PFSK-1 (cell line): ENCODE data around the gene EIF5AL1.

Experiments
- FOXP2 ChIP-seq: optimal IDR thresholded peaks from 2 replicates; pipeline ENCODE3; 2011; ENCODE audit warnings: borderline replicate concordance, control low read depth, inconsistent platforms; ENCODE audit not compliant: insufficient read depth; ENCODE audit errors: extremely low read length, extremely low read depth
- POLR2AphosphoS5 ChIP-seq: IDR thresholded peaks from 2 replicates; pipeline ENCODE4 v1.6.1; 2012; ENCODE audit warnings: low read depth, mild to moderate bottlenecking, control low read depth, low read length, moderate library complexity
- SIN3A ChIP-seq: IDR thresholded peaks from 2 replicates; pipeline ENCODE4 v1.6.1; 2012; ENCODE audit warnings: mild to moderate bottlenecking, low read length, moderate library complexity, borderline replicate concordance; ENCODE audit not compliant: insufficient read depth
- TAF1 ChIP-seq: IDR thresholded peaks from 2 replicates; pipeline ENCODE4 v1.6.1; 2012; ENCODE audit warnings: low read length, control low read depth, borderline replicate concordance; ENCODE audit not compliant: insufficient read depth
- TF ChIP-seq, protein P1 (sequence below), 2 experiments: IDR thresholded peaks; 2 replicates each; pipeline versions ENCODE4 v1.6.1 to v1.8.0; 2011 to 2012; ENCODE audit warnings: low read depth in 2 of 2, low read length in 2 of 2, control low read depth in 1 of 2, inconsistent platforms in 1 of 2, mild to moderate bottlenecking in 1 of 2, moderate library complexity in 1 of 2; ENCODE audit not compliant: insufficient read depth in 1 of 2

The EIF5AL1 gene

DNA sequence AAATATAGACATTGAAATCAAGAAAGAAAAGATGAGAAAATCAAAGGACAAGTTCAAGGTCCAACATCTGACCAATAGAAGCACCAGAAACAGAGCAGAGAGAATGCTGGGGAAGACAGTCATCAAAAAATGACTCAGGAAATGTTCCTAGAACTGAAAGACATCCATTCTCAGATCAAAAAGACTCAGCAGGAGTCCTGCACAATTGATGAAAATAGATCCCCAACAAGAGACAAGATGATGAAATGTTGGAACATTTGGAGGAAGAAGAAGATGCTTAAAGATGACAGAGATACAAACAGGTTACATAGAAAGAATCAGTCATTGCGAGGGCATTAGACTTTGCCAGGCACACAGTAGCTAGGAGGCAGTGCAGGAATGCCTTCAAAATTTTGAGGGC, 30.0 kb upstream of the EIF5AL1 start:
- TF ChIP-seq POLR2AphosphoS5 (no peak), TAF1 (no peak), SIN3A (no peak), FOXP2 (no peak)
- TF ChIP-seq, protein P1, sequence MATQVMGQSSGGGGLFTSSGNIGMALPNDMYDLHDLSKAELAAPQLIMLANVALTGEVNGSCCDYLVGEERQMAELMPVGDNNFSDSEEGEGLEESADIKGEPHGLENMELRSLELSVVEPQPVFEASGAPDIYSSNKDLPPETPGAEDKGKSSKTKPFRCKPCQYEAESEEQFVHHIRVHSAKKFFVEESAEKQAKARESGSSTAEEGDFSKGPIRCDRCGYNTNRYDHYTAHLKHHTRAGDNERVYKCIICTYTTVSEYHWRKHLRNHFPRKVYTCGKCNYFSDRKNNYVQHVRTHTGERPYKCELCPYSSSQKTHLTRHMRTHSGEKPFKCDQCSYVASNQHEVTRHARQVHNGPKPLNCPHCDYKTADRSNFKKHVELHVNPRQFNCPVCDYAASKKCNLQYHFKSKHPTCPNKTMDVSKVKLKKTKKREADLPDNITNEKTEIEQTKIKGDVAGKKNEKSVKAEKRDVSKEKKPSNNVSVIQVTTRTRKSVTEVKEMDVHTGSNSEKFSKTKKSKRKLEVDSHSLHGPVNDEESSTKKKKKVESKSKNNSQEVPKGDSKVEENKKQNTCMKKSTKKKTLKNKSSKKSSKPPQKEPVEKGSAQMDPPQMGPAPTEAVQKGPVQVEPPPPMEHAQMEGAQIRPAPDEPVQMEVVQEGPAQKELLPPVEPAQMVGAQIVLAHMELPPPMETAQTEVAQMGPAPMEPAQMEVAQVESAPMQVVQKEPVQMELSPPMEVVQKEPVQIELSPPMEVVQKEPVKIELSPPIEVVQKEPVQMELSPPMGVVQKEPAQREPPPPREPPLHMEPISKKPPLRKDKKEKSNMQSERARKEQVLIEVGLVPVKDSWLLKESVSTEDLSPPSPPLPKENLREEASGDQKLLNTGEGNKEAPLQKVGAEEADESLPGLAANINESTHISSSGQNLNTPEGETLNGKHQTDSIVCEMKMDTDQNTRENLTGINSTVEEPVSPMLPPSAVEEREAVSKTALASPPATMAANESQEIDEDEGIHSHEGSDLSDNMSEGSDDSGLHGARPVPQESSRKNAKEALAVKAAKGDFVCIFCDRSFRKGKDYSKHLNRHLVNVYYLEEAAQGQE (IDR thresholded peaks at IDR 0.05; ENCODE audit: insufficient read depth in 1 of 2, low read depth in 2 of 2, low read length in 2 of 2), result no peak

DNA sequence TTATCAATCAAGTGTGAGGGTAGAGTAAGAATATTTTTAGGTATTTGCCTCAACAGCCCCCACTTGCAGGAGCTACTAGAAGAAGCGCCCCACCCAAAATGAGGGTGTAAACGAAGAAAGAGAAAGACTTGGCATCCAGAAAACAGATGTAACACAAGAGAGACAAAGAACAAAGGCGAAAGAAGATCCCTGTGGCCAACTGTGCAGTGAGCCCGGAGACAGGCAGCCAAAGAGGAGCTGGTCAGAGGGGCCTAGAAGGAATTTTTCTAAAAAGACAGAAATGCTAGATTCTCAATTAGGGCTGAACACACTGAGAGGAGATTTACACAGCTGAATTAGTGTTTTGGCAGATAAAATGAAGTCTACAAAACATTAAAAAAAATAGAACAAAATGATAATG, 29.6 kb upstream of the EIF5AL1 start:
- TF ChIP-seq FOXP2 (no peak), SIN3A (no peak), TAF1 (no peak), POLR2AphosphoS5 (no peak)
- TF ChIP-seq, protein P1 (IDR thresholded peaks at IDR 0.05; ENCODE audit: insufficient read depth in 1 of 2, low read depth in 2 of 2, low read length in 2 of 2), result no peak

DNA sequence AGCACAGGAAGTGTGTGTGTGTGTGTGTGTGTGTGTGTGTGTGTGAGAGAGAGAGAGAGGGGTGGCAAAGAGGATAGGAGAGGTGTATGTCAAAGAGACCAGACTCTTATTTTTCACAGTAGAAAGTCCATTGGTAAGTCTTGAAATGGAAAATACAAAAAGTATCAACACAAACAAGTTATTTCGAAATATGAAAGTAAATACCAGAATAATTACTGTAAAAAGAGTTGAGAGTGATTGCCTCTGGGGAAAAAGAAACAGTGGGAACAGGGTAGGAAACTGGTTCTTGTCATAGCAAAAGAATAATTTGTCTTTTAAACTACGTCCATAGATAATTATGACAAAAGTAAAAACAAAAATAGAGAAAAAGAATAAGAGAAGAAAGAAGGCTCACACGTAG, 29.0 kb upstream of the EIF5AL1 start:
- TF ChIP-seq TAF1 (no peak), FOXP2 (no peak), SIN3A (no peak)
- TF ChIP-seq, protein P1 (IDR thresholded peaks at IDR 0.05; ENCODE audit: insufficient read depth in 1 of 2, low read depth in 2 of 2, low read length in 2 of 2), result no peak

DNA sequence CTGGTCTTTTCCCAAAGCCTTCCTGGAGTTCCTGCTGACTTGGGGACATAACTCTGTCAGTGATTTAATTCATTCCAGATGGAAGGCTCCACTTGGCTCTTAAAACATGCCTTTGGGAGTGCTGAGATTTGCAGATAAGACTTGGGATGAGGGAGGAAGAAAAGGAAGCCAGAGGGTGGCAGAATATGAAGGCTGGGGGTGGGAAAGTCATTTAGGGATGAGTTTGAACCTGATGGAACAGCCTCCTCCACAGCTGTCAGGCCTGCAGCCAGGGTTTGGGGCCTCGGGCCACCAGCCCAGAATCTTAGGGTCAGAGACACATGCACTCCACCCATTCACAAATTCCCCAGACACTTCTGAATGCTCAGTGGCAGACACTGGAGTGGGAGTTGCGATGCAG, 28.4 kb upstream of the EIF5AL1 start:
- TF ChIP-seq FOXP2 (no peak), TAF1 (no peak), SIN3A (peak; percentile 70; the same call in 1 of the 2 replicates), POLR2AphosphoS5 (peak; percentile 54; the same call in 1 of the 2 replicates)
- TF ChIP-seq, protein P1 (IDR thresholded peaks at IDR 0.05; ENCODE audit: insufficient read depth in 1 of 2, low read depth in 2 of 2, low read length in 2 of 2), result peak in 1 of 2 experiments; percentile 38; a peak in 1 of 4 replicates

DNA sequence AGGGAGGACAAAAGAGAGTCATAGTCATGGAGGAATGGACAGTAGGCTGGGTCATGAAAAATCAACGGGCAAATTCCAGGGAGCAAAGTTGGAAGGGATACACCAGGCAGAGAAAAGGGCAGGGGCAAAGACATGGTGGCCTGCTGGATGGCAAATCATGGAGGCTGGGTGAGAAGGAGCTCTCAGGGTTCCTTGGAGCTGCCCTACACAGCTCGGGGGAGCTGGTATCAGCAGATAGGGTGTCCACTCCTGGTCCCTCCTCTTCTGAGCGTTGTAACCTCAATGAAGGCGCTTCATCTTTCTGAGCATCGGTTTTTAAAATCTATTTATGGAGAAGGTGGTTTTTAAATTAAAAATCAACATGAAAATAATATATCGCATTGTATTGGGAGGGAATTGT, 27.9 kb upstream of the EIF5AL1 start:
- TF ChIP-seq, protein P1 (IDR thresholded peaks at IDR 0.05; ENCODE audit: insufficient read depth in 1 of 2, low read depth in 2 of 2, low read length in 2 of 2), result no peak
- TF ChIP-seq SIN3A (no peak), FOXP2 (no peak), POLR2AphosphoS5 (no peak), TAF1 (no peak)
